ENCODE measurements around the gene USHBP1.

USHBP1 gene

DNA sequence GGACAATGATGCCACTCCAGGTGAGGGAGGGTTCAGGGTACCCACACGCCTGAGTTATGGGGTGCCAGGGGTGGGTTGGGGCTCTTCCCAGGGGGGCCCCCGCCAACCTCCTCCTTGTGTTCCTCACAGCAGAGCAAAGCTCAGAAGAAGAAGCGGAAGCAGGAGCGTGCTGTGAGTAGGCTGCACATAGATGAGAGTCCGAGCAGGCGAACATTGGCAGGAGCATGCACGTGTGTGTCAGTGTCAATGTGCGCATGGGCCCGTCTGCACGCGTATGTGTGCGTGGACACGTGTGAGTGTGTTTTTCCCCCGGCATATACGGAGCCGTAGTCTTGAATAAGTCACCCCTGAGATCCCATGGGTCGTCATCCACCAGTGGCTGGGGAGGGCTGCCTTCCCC lies 61.8 kb downstream of the USHBP1 start:
- no peak overlapping the region for H3K4me3 ChIP-seq (ENCODE audit: control insufficient read depth, low read depth, low read length)
- DNase-seq (ENCODE audit: low read depth) = no peak
- TF ChIP-seq CTCF (IDR thresholded peaks at IDR 0.05; ENCODE audit: control insufficient read depth, insufficient read depth, low read depth, low read length, missing control alignments) = no peak

GRCh38 chr19:17202249-17202648 lies 62.3 kb downstream of the USHBP1 start:
- DNase-seq (ENCODE audit: low read depth) = no peak
- TF ChIP-seq CTCF (IDR thresholded peaks at IDR 0.05; ENCODE audit: control insufficient read depth, insufficient read depth, low read depth, low read length, missing control alignments) = no peak
- no peak overlapping the region for H3K4me3 ChIP-seq (ENCODE audit: control insufficient read depth, low read depth, low read length)

- no peak for DNase-seq (ENCODE audit: low read depth)
- H3K4me3 ChIP-seq (ENCODE audit: control insufficient read depth, low read depth, low read length) = no peak overlapping the region
- TF ChIP-seq CTCF (IDR thresholded peaks at IDR 0.05; ENCODE audit: control insufficient read depth, insufficient read depth, low read depth, low read length, missing control alignments) = no peak
Observed at GRCh38 chr19:17200408-17201079, 64.0 kb downstream of the USHBP1 start.
